ENCODE data around the gene MYO9B.

DNA sequence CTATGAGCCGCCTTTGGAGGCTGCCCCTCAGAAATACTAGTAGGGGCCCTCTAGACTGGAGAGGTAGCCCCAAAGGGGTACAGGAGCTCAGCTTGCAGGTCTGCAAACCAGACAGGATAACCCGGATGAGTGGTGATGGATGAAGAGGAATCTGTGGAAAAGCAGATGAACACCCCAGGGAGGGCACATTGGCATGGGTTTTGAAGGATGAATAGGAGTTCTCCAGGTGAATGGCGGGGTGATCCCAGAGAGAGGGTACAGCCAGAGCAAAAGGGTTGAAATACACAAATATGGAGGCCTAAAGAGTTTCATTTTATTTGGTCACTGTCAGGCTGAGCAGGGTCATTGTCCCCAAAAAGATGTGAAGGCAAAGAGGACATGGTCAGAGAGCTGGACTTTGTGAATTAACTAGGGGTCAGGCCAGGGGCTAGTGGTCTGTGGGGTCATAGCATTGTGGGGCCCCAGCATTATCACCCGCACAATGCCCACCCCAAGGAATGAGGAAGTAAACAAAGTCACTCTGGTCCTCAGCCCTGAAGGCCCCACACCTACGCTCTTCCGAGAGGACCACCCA lies 165.3 kb downstream of the MYO9B start:
- TF ChIP-seq TAF1 (IDR thresholded peaks at IDR 0.05; ENCODE audit: borderline replicate concordance, insufficient read depth, low read length) (no peak), POLR2AphosphoS5 (IDR thresholded peaks at IDR 0.05; ENCODE audit: low read depth, low read length) (no peak), REST (IDR thresholded peaks at IDR 0.05; ENCODE audit: insufficient read depth in 1 of 2, low read depth in 2 of 2, low read length in 2 of 2) (no peak), SIN3A (IDR thresholded peaks at IDR 0.05; ENCODE audit: borderline replicate concordance, insufficient read depth, low read length) (no peak)
